ENCODE data around the gene TMEM106C.

The TMEM106C gene

GRCh38 chr12:47982311-47982710 lies 18.9 kb downstream of the TMEM106C start:
- no peak for DNase-seq (ENCODE audit: low read depth in 2 of 2)
- TF ChIP-seq, protein P1, sequence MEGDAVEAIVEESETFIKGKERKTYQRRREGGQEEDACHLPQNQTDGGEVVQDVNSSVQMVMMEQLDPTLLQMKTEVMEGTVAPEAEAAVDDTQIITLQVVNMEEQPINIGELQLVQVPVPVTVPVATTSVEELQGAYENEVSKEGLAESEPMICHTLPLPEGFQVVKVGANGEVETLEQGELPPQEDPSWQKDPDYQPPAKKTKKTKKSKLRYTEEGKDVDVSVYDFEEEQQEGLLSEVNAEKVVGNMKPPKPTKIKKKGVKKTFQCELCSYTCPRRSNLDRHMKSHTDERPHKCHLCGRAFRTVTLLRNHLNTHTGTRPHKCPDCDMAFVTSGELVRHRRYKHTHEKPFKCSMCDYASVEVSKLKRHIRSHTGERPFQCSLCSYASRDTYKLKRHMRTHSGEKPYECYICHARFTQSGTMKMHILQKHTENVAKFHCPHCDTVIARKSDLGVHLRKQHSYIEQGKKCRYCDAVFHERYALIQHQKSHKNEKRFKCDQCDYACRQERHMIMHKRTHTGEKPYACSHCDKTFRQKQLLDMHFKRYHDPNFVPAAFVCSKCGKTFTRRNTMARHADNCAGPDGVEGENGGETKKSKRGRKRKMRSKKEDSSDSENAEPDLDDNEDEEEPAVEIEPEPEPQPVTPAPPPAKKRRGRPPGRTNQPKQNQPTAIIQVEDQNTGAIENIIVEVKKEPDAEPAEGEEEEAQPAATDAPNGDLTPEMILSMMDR (IDR thresholded peaks at IDR 0.05; ENCODE audit: low read depth, low read length), result no peak
- H3K4me3 ChIP-seq (replicated peaks in 1 of 2; ENCODE audit: low read depth in 2 of 2, low read length in 2 of 2), result no peak overlapping the region

DNA sequence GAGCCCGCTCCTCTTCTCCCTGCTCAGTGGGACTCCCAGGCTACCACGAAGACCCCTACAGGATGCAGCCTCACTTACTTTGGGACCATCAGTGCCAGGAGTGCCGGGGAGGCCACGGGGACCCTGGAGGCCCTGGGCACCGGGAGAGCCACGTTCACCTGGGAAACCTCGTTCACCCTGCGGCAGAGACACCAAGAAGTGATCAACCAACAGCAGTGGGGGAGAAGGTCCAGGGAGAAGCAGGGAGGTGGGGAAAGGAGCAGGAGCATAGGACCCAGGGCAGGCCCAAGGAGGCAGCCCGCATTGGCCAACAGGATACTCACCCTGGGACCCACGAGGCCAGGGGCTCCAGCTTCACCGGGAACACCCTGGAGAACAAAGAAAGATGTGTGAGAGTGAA lies 19.4 kb downstream of the TMEM106C start:
- no peak overlapping the region for H3K4me3 ChIP-seq (replicated peaks in 1 of 2; ENCODE audit: low read depth in 2 of 2, low read length in 2 of 2)
- TF ChIP-seq, protein P1 (IDR thresholded peaks at IDR 0.05; ENCODE audit: low read depth, low read length), result no peak
- DNase-seq (ENCODE audit: low read depth in 2 of 2), result no peak

DNA sequence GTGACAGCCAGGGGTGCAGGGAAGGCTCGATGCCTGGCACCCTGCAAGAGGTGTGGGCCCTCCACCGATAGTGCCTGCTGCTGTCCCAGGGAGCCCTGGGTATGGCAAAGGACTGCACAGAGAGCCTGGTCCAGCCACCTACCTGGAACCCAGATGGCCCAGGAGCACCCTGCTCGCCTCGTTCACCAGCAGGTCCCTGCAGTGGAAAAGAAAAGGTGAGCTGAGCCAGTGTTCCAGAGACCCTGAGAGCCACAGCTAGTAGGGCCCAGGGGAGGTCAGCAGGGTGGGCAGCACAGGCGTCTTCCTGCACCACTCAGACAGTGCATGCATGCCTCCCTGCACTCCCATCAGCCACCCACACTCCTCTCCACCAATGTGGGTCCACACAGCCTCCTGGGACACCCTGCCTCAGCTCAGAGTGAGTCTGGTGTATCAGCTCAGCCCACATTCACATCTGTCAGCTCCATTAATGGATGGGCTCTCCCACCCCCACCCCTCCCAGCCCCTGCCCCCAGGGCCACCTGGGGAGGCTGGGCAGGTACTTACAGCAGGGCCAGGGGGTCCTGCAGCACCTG lies 20.2 kb downstream of the TMEM106C start:
- H3K4me3 ChIP-seq (replicated peaks in 1 of 2; ENCODE audit: low read depth in 2 of 2, low read length in 2 of 2), result no peak overlapping the region
- TF ChIP-seq, protein P1 (IDR thresholded peaks at IDR 0.05; ENCODE audit: low read depth, low read length), result no peak
- DNase-seq (ENCODE audit: low read depth in 2 of 2), result no peak

DNA sequence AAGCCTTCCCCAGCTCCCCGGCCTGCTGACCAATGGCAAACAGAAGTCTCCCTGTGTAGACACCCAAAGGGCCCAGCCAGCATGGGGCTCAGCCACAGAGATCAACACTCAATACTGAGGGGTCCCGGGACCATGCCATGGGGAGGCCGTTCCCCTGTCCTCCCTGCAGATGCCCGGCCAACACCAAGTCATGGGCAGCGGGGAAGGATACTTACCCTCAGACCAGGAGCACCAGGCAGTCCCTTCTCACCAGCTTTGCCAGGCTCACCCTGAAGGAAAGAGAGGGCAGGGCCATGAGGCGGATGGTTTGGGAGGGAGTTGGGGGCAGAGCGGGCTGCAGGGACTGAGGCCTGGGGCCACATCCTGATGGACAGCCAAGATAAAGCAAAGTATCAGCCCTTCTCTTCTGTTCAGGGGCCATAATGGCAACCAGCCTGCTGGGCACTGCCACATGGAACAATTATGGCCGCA lies 21.0 kb downstream of the TMEM106C start:
- no peak overlapping the region for H3K4me3 ChIP-seq (replicated peaks in 1 of 2; ENCODE audit: low read depth in 2 of 2, low read length in 2 of 2)
- no peak for DNase-seq (ENCODE audit: low read depth in 2 of 2)
- TF ChIP-seq, protein P1 (IDR thresholded peaks at IDR 0.05; ENCODE audit: low read depth, low read length), result no peak

DNA sequence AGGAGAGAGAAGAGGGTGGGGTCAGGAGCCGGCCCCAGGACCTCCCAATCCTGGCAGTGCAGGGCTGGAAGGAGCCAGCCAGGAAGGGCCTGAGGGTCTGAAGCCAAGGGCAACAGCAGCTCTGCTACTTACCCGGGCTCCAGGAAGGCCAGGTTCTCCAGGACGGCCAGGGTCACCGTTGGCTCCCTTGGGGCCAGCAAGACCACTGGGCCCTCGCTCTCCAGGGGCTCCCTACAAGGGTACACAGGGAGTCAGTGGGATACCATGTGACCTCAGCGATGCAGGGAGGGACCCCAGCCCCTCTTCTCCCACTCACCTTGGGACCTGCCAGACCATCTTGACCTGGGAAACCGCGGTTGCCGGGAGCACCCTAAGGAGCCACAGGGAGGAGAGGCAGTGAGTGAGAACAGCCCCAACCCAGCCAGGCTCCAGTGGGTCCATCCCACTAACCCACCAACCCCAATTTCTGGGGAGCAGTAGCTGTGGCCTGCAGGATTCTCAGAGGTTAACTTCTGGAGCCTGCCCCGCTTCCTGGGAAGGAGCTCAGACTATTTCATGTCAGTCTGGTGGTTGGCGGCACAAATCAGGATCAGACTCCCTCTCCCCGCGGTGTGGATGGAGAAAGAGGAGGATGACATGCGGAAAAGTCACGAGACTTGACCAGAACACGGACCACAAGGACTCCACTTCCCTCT lies 22.3 kb downstream of the TMEM106C start:
- no peak for DNase-seq (ENCODE audit: low read depth in 2 of 2)
- no peak overlapping the region for H3K4me3 ChIP-seq (replicated peaks in 1 of 2; ENCODE audit: low read depth in 2 of 2, low read length in 2 of 2)
- TF ChIP-seq, protein P1 (IDR thresholded peaks at IDR 0.05; ENCODE audit: low read depth, low read length), result no peak

GRCh38 chr12:47986291-47986660 lies 22.9 kb downstream of the TMEM106C start:
- DNase-seq (ENCODE audit: low read depth in 2 of 2), result no peak
- TF ChIP-seq, protein P1 (IDR thresholded peaks at IDR 0.05; ENCODE audit: low read depth, low read length), result no peak
- no peak overlapping the region for H3K4me3 ChIP-seq (replicated peaks in 1 of 2; ENCODE audit: low read depth in 2 of 2, low read length in 2 of 2)

Data from cardiac fibroblast (primary cell).